HEK293T (cell line): Measurements from ENCODE around the gene ZNF341.

Source experiments
- ARNT ChIP-seq: fragments of 450-650 bp; IDR thresholded peaks from 2 replicates; pipeline ENCODE4 v1.6.1; 2017; ENCODE audit warnings: mild to moderate bottlenecking
- BHLHE40 ChIP-seq: fragments of 450-650 bp; IDR thresholded peaks from 2 replicates; pipeline ENCODE4 v1.6.1; 2016; ENCODE audit warnings: mild to moderate bottlenecking, moderate library complexity, borderline replicate concordance
- ELF4 ChIP-seq: fragments of 450-650 bp; IDR thresholded peaks from 2 replicates; pipeline ENCODE4 v1.6.1; 2017; ENCODE audit warnings: antibody characterized with exemption
- FOXA1 ChIP-seq: fragments of 450-650 bp; IDR thresholded peaks from 2 replicates; pipeline ENCODE4 v1.6.1; 2016; ENCODE audit warnings: mild to moderate bottlenecking
- FOXK2 ChIP-seq: fragments of 450-650 bp; IDR thresholded peaks from 2 replicates; pipeline ENCODE4 v1.6.1; 2016; ENCODE audit warnings: mild to moderate bottlenecking
- FOXM1 ChIP-seq: fragments of 450-650 bp; IDR thresholded peaks from 2 replicates; pipeline ENCODE4 v1.6.1; 2017; ENCODE audit warnings: mild to moderate bottlenecking, borderline replicate concordance
- LEF1 ChIP-seq: fragments of 450-650 bp; IDR thresholded peaks from 2 replicates; pipeline ENCODE4 v1.6.1; 2017; ENCODE audit warnings: mild to moderate bottlenecking, borderline replicate concordance
- NFRKB ChIP-seq: fragments of 450-650 bp; IDR thresholded peaks from 2 replicates; pipeline ENCODE4 v1.6.1; 2016; ENCODE audit warnings: mild to moderate bottlenecking, moderate library complexity
- PKNOX1 ChIP-seq: fragments of 450-650 bp; IDR thresholded peaks from 2 replicates; pipeline ENCODE4 v1.6.1; 2016
- SP1 ChIP-seq: fragments of 450-650 bp; IDR thresholded peaks from 2 replicates; pipeline ENCODE4 v1.6.1; 2017
- SUZ12 ChIP-seq: fragments of 450-650 bp; IDR thresholded peaks from 2 replicates; pipeline ENCODE4 v1.6.1; 2016; ENCODE audit warnings: mild to moderate bottlenecking
- ZNF384 ChIP-seq: fragments of 450-650 bp; IDR thresholded peaks from 2 replicates; pipeline ENCODE4 v1.6.1; 2016

- TF ChIP-seq SUZ12 (no peak), FOXM1 (no peak), SP1 (no peak), ARNT (no peak), ZNF384 (no peak), BHLHE40 (no peak), LEF1 (no peak), PKNOX1 (no peak), NFRKB (no peak), ELF4 (no peak), FOXA1 (no peak), FOXK2 (no peak)
Observed at GRCh38 chr20:33811776-33812151, 80.0 kb downstream of the ZNF341 start.
